Measurements from ENCODE around the gene LRRTM2. TPM values are rescaled to one million over a fixed set of nuclear protein-coding genes. Genes with fewer than 3 reads are reported as not detected.

Gene LRRTM2
- total RNA-seq, 2 experiments from 2014 or later: 0.22 TPM; not detected in 1

DNA sequence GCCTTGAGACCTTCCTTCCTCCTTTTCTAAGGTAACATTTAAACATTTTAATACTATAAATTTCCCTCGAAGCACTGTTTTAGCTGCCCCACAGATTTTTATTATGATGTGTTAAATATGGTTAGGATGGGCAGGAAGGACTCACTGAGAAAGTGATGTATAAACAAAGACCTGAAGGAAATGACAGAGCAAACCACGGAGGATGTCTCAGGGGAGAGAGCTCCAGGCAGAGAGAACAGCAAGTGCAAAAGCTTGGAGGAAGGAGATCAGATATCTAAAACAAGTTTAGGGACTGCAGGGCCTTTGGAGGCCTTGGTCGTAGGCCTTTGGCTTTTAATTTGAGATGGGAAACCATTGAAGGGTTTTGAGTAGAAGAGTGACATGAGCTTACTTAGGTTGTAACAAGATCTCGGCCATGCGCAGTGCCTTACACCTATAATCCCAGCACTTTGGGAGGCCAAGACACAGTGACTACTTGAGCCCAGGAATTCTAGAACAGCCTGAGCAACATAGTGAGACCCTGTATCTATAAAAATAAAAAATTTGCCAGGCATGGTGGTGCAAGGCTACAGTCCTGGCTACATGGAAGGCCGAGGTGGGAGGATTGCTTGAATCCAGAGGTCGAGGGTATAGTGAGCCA, 35.5 kb upstream of the LRRTM2 start:
- Histone ChIP-seq H3K4me3 (ENCODE audit: low read depth, low read length, poor library complexity, severe bottlenecking) (no peak overlapping the region), H3K36me3 (ENCODE audit: insufficient read depth, low read length) (no peaks in the 10 kb centered on the region), H3K4me1 (ENCODE audit: insufficient read depth, low read length, poor library complexity, severe bottlenecking) (no peaks in the 10 kb centered on the region), H3K9me2 (ENCODE audit: insufficient read depth, low read length) (no peaks in the 10 kb centered on the region), H3K9me3 (ENCODE audit: low read length) (no peaks in the 10 kb centered on the region), H4K20me1 (ENCODE audit: insufficient read depth, low read length) (no peaks in the 10 kb centered on the region), H3K27ac (ENCODE audit: low read depth, low read length, poor library complexity, severe bottlenecking) (no peak overlapping the region), H3K79me2 (ENCODE audit: insufficient read depth, low read depth, low read length) (no peaks in the 10 kb centered on the region), H3K4me2 (ENCODE audit: low read length) (no peak overlapping the region), H2AFZ (ENCODE audit: low read length) (no peak overlapping the region)
- BruUV-seq (replicated peaks): no TSS peak
- TF ChIP-seq, protein P1, sequence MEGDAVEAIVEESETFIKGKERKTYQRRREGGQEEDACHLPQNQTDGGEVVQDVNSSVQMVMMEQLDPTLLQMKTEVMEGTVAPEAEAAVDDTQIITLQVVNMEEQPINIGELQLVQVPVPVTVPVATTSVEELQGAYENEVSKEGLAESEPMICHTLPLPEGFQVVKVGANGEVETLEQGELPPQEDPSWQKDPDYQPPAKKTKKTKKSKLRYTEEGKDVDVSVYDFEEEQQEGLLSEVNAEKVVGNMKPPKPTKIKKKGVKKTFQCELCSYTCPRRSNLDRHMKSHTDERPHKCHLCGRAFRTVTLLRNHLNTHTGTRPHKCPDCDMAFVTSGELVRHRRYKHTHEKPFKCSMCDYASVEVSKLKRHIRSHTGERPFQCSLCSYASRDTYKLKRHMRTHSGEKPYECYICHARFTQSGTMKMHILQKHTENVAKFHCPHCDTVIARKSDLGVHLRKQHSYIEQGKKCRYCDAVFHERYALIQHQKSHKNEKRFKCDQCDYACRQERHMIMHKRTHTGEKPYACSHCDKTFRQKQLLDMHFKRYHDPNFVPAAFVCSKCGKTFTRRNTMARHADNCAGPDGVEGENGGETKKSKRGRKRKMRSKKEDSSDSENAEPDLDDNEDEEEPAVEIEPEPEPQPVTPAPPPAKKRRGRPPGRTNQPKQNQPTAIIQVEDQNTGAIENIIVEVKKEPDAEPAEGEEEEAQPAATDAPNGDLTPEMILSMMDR (conservative IDR thresholded peaks at IDR 0.05; ENCODE audit: low read length): no peak
- no peak for TF ChIP-seq EZH2phosphoT487 (IDR thresholded peaks at IDR 0.05; ENCODE audit: borderline replicate concordance, low read depth, low read length)
- intact Hi-C loops (cut with micrococcal nuclease; ENCODE audit: unreplicated experiment): no loop called here
- ChIA-PET POLR2A (interaction anchor here (0.8 kb wide), 1 partner anchor 56 kb away, joined by 3 read pairs; no protein-coding TSS in a partner anchor), CTCF (ENCODE audit: unreplicated experiment) (no interaction called here)
- no peak for DNase-seq (ENCODE audit: low spot score)

DNA sequence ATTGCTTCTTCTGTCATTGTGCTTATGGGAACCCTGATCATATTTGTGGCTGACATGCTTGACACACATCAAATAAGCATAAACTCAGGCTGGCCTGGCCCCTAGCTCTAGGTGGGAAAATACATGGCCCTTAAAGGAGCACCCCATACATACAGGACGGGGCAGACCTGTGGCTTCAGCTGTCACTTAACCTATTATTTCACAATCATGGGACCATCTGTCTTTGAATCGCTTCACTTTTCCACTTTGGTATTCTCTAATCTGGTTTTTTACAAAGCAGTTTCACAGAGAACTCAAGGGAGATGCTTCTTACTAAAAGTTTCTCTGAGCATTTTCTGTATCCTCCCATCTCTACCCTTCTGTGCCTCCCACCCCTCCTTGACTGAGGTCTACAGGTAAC, 34.6 kb upstream of the LRRTM2 start:
- Histone ChIP-seq H3K9me2 (ENCODE audit: insufficient read depth, low read length) (no peaks in the 10 kb centered on the region), H2AFZ (ENCODE audit: low read length) (no peak overlapping the region), H4K20me1 (ENCODE audit: insufficient read depth, low read length) (no peaks in the 10 kb centered on the region), H3K4me3 (ENCODE audit: low read depth, low read length, poor library complexity, severe bottlenecking) (no peak overlapping the region), H3K9me3 (ENCODE audit: low read length) (no peaks in the 10 kb centered on the region), H3K27ac (ENCODE audit: low read depth, low read length, poor library complexity, severe bottlenecking) (no peak overlapping the region), H3K79me2 (ENCODE audit: insufficient read depth, low read depth, low read length) (no peaks in the 10 kb centered on the region), H3K36me3 (ENCODE audit: insufficient read depth, low read length) (no peaks in the 10 kb centered on the region), H3K4me2 (ENCODE audit: low read length) (no peak overlapping the region), H3K4me1 (ENCODE audit: insufficient read depth, low read length, poor library complexity, severe bottlenecking) (no peaks in the 10 kb centered on the region)
- BruUV-seq (replicated peaks): no TSS peak
- TF ChIP-seq EZH2phosphoT487 (IDR thresholded peaks at IDR 0.05; ENCODE audit: borderline replicate concordance, low read depth, low read length): no peak
- TF ChIP-seq, protein P1 (conservative IDR thresholded peaks at IDR 0.05; ENCODE audit: low read length): no peak
- ChIA-PET CTCF (ENCODE audit: unreplicated experiment) (no interaction called here), POLR2A (interaction anchor here (0.6 kb wide), 1 partner anchor 101 kb away, joined by 4 read pairs; no protein-coding TSS in a partner anchor)
- intact Hi-C loops (cut with micrococcal nuclease; ENCODE audit: unreplicated experiment): no loop called here
- no peak for DNase-seq (ENCODE audit: low spot score)

DNA sequence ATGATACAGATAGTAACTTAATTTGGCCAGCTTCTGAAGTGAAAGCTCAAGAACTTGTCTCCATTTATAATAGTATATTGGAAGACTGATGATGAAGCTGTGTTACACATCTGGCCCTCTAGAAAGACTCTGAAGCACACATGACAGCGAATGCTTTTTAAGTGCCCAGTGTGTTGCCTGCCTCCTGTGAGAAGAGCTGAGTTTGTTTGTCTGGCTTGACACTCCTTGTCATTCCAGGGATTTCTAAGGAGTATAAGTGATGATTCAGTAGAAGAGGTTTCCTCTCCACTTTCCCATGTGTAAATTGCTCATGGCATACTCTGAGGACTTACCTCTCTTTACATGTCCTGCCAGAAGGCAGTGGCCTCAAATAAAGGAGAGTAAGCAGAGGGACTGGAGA, 30.4 kb upstream of the LRRTM2 start:
- Histone ChIP-seq H3K36me3 (ENCODE audit: insufficient read depth, low read length) (no peaks in the 10 kb centered on the region), H3K4me3 (ENCODE audit: low read depth, low read length, poor library complexity, severe bottlenecking) (no peak overlapping the region), H3K27ac (ENCODE audit: low read depth, low read length, poor library complexity, severe bottlenecking) (no peak overlapping the region), H4K20me1 (ENCODE audit: insufficient read depth, low read length) (no peaks in the 10 kb centered on the region), H3K4me1 (ENCODE audit: insufficient read depth, low read length, poor library complexity, severe bottlenecking) (no peaks in the 10 kb centered on the region), H2AFZ (ENCODE audit: low read length) (no peak overlapping the region), H3K9me2 (ENCODE audit: insufficient read depth, low read length) (no peaks in the 10 kb centered on the region), H3K9me3 (ENCODE audit: low read length) (no peaks in the 10 kb centered on the region), H3K79me2 (ENCODE audit: insufficient read depth, low read depth, low read length) (no peaks in the 10 kb centered on the region), H3K4me2 (ENCODE audit: low read length) (no peak overlapping the region)
- ChIA-PET CTCF (ENCODE audit: unreplicated experiment) (no interaction called here), POLR2A (interaction anchor here (0.9 to 1.0 kb wide), 2 partner anchors 72 to 563 kb away, joined by 3 to 6 read pairs; no protein-coding TSS in a partner anchor)
- BruUV-seq (replicated peaks): no TSS peak
- intact Hi-C loops (cut with micrococcal nuclease; ENCODE audit: unreplicated experiment): no loop called here
- TF ChIP-seq EZH2phosphoT487 (IDR thresholded peaks at IDR 0.05; ENCODE audit: borderline replicate concordance, low read depth, low read length): no peak
- TF ChIP-seq, protein P1 (conservative IDR thresholded peaks at IDR 0.05; ENCODE audit: low read length): no peak
- no peak for DNase-seq (ENCODE audit: low spot score)

Data from OCI-LY7 (cell line).